IPS-11a (cell line): Measurements from ENCODE around the gene RHOG.
"Not testable (repeated sequence)": the region's sequence is repeated elsewhere in the genome, so short reads cannot be mapped to it uniquely, and the experiment has no call there.

ENCODE experiments used
- H3K4me3 ChIP-seq: one replicate; pipeline ENCODE4 v1.5.1; 2013; ENCODE audit warnings: low read depth, low read length, control low read depth

Gene RHOG

GRCh38 chr11:3834664-3835461 is 5.9 kb downstream of the RHOG start:
- no peak overlapping the region for H3K4me3 ChIP-seq

GRCh38 chr11:3834349-3834663 is 6.5 kb downstream of the RHOG start:
- H3K4me3 ChIP-seq, result no peak overlapping the region

DNA sequence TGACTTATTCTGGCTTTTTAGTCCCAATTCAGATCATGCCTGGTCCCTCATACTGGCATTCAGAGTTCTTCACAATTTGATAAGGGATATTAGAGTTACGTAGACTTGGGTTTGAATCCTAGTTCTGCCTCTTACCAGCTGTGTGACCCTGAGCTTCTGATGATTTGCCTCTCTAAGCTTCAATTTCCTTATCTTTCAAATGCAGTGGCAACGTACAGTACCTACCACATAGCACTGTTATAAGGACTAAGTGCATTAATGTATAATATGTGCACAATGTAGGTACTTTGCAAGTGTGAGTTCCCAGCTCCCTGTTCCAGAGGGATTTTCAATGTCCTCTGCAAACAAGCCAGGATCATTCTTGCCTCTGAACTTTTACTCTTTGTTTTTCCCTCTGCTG is 7.3 kb downstream of the RHOG start:
- H3K4me3 ChIP-seq, result no peak overlapping the region

DNA sequence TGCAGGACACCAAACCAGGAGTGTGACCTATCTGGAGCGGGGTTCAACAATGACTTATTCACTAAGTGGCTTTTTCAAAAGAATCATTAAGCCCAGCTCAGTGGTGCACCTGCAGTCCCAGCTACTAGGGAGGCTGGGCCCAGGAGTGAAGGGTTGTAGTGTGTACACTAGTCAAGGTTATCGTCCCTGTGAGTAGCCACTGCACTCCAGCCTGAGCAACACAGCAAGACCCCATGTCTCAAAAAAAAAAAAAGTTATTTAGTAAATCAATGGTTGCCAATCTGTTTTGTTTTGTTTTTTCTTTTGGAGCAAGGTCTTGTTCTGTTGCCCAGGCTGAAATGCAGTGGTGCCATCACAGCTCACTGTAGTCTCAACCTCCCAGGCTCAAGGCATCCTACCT is 7.9 kb downstream of the RHOG start:
- H3K4me3 ChIP-seq, result no peak overlapping the region

DNA sequence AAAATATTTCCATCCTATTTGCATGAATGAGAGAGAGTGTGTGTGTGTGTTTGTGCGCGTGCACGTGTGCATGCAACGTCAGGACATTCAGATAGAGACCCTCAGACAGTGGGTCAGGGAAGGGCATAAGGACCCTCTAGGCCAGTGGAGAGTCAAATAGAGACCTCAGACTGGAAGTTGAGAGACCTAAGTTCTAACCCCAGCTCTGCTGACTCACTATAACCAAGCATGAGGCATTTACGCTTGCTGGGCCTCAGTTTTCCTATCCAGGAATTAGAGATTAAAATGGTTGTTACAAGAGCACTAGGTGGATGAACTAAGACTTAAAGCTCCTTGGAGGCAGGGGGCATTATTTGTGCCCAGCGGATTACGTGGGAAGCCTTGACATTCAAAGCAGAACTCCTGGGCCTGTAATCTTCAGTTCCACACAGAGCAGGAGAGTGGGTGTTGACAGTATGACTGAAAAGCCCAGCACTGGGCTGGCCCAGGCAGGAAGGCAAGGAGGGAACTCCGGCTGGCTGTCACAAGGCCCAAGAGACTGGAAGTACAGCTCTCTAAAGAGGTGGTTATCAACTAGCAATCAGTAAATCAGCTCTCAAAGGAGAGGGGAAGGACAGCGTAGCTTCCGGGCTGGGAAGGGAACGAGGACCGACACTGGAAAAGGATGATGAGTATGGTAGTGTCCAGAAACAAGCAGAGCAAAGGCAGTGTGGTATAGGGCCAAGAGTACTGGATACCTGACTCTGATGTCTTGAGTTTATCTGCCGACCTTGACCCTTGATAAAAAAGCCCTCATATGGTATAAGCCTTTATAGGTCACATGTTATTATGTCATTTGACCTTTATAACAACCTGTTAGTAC is 9.2 kb downstream of the RHOG start:
- no peak overlapping the region for H3K4me3 ChIP-seq

GRCh38 chr11:3830730-3831129 is 10.0 kb downstream of the RHOG start:
- no peak overlapping the region for H3K4me3 ChIP-seq

GRCh38 chr11:3830088-3830487 is 10.7 kb downstream of the RHOG start:
- no peak overlapping the region for H3K4me3 ChIP-seq

GRCh38 chr11:3827434-3828186 is 13.1 kb downstream of the RHOG start:
- H3K4me3 ChIP-seq, result no peak overlapping the region

GRCh38 chr11:3826721-3827120 is 14.0 kb downstream of the RHOG start:
- no peak overlapping the region for H3K4me3 ChIP-seq

DNA sequence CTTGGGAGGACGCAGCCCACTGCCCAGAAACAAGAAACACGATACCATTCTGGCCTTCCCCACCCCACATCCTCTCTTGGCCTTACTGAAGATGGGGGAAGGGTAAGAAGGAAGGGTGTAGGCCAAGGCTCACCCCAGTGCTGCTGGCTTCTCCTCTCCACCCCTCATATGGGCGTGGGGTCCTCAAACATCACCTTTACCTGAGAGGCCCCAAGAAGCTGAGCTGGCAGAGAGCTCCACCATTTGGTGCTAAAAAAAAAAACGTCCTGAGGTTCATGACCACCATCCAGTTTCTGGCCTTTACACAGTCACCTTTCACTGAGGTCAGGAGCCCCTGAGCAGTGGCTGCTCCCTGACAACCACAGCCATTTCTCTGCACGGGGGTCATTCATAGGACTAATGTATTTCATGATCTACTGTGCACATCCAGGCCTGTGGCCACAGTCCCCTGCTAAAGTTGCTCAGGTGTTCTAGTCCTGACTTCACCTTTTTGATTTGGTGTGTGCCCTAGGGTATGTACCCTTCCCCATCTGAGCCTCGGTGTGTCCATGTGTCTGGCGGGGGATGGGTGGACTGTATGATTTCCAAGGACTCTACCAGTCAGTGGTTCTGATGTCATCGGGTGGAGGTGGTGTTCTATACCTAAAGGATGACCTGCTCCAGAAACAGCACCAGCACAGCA is 15.1 kb downstream of the RHOG start:
- no peak overlapping the region for H3K4me3 ChIP-seq

DNA sequence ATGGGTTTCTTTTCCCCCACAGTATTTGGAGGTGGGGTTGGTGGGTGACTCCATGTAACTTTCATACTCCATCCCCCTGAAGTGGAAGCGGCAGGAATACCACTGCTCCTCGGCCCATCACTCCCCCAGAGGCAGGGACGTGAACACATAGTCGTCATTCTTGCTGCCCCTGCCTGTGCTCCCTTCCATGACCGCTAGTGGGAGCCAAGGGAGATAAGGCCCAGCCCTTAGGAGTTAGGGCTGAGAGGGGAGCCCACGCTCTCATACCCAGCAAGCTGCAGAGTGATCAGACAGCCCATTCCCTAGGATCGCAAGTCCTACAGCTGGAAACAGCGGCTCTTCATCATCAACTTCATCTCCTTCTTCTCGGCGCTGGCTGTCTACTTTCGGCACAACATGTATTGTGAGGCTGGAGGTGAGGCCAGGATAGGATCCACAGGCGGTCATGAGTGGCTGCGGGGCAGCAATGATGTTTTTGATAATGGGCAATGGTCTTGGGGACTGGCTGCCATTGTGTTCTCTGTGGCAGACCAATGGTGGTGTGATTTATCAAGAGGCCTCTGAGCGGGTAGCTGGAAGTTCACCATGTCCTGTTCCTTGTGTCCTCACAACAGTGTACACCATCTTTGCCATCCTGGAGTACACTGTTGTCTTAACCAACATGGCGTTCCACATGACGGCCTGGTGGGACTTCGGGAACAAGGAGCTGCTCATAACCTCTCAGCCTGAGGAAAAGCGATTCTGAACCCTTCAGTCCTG is 15.9 kb downstream of the RHOG start:
- H3K4me3 ChIP-seq, result no peak overlapping the region

DNA sequence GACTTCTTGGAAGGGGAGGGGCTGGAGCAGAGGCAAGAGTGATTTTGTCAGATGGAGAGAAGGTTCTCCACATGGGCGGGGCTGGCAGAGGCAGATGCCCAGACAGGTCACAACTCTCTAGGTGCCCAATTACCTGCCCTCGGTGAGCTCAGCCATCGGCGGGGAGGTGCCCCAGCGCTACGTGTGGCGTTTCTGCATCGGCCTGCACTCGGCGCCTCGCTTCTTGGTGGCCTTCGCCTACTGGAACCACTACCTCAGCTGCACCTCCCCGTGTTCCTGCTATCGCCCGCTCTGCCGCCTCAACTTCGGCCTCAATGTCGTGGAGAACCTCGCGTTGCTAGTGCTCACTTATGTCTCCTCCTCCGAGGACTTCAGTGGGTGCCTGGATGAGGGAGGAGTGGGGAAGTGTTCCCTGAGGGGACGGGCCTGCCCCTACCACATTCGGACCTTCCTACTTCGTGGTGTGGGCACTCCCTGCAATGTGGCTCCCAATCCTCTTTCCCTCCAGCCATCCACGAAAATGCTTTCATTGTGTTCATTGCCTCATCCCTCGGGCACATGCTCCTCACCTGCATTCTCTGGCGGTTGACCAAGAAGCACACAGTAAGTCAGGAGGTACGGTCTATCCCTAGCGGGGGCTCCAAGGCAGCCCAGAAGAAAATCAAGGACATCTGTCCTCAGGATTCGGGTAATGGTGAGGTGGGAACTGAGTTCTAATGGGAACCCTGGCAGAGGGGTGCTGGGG is 16.8 kb downstream of the RHOG start:
- no peak overlapping the region for H3K4me3 ChIP-seq

GRCh38 chr11:3823303-3823702 is 17.5 kb downstream of the RHOG start:
- H3K4me3 ChIP-seq, result no peak overlapping the region

- H3K4me3 ChIP-seq, result no peak overlapping the region
Measured at GRCh38 chr11:3822312-3822711, 18.4 kb downstream of the RHOG start.

DNA sequence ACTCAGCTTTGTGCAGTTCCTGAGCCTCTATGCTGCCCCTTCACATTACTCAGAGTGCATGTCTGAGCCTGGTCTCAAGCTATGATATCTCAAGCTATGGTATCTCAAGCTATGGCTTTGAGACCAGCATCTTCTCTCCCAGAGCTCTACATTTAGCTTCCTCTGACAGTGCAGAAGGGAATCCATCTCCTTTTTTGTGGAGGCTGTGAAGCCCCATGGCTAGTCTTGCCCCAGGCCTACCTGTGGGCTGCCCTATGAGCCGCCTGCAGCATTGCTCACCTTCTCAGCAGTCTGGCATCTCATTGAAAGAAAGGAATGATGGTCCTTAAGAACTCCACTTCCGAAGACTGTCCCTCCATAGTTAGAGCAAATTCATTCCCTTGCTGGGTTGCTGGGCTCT is 19.8 kb downstream of the RHOG start:
- no peak overlapping the region for H3K4me3 ChIP-seq

GRCh38 chr11:3817181-3817800 is 23.5 kb downstream of the RHOG start:
- no peak overlapping the region for H3K4me3 ChIP-seq

DNA sequence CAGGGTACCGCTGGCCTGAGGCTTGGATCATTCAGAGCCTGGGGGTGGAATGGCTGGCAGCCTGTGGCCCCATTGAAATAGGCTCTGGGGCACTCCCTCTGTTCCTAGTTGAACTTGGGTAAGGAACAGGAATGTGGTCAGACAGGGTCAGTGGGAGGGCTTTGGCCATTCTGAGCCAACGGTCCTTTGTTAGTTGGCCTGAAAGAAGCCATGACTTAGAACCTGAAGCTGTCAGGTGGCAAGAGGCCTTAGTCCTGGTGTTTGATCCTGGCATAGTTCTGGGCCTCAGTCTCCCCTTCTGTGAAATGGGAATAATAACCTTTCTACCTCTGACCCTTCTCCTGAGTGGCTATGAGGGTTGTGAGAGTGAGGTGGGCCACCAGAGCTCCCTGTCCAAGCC is 24.1 kb downstream of the RHOG start:
- H3K4me3 ChIP-seq, result no peak overlapping the region

GRCh38 chr11:3815845-3816244 is 24.9 kb downstream of the RHOG start:
- no peak overlapping the region for H3K4me3 ChIP-seq

DNA sequence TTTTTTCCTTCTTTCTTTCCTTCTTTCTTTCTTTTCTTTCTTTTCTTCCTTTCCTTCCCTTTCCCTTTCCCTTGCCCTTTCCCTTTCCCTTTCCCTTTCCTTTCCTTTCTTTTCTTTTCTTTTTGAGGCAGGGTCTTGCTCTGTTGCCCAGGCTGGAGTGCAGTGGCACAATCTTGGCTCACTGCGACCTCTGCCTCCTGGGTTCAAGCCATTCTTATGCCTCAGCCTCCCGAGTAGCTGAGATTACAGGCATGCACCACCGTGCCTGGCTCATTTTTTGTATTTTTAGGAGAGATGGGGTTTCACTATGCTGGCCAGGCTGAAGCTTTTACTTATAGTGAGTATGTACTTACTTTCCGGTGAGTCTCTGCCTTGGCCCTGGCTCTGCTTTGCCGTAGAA is 25.9 kb downstream of the RHOG start:
- not testable (repeated sequence) for H3K4me3 ChIP-seq
